Natural killer cell (primary cell): ENCODE measurements around the gene NRF1. TPM values are rescaled to one million over a fixed set of nuclear protein-coding genes. Genes with fewer than 3 reads are reported as not detected.
"Not testable (repeated sequence)": the region's sequence is repeated elsewhere in the genome, so short reads cannot be mapped to it uniquely, and the experiment has no call there.

ENCODE experiments used
- ATAC-seq, 3 donors: fragments of 150-1000 bp in 2 of 3; fragments of 200-7000 bp in 1 of 3; cut with Tn5 transposase; 1 replicate in 1 of 3; 2 replicates in 2 of 3; pipeline ENCODE4 v1.10.0; 2021; ENCODE audit warnings: mild to moderate bottlenecking in 2 of 3, moderate library complexity in 2 of 3
- DNase-seq, 2 donors: peaks; one replicate each; pipeline versions ENCODE4 v3.0.0 to v3.0.0-alpha.2; 2013 to 2021; ENCODE audit warnings: mixed read lengths in 1 of 2
- H3K27ac ChIP-seq: one replicate; pipeline ENCODE4 v1.5.1; 2013; ENCODE audit warnings: mild to moderate bottlenecking, low read length
- H3K27me3 ChIP-seq: one replicate; pipeline ENCODE4 v1.6.1; 2013; ENCODE audit warnings: low read length; ENCODE audit not compliant: control insufficient read depth, insufficient read depth
- H3K36me3 ChIP-seq: one replicate; pipeline ENCODE4 v1.6.1; 2013; ENCODE audit warnings: low read length; ENCODE audit not compliant: control insufficient read depth, insufficient read depth
- H3K4me1 ChIP-seq: one replicate; pipeline ENCODE4 v1.6.1; 2013; ENCODE audit warnings: low read length; ENCODE audit not compliant: control insufficient read depth, insufficient read depth
- H3K4me3 ChIP-seq: one replicate; pipeline ENCODE4 v1.5.1; 2013; ENCODE audit warnings: low read length
- H3K9me3 ChIP-seq: one replicate; pipeline ENCODE4 v1.6.1; 2013; ENCODE audit warnings: low read length; ENCODE audit not compliant: control insufficient read depth, insufficient read depth
- H3K27ac Mint-ChIP-seq, 2 donors: one replicate each; pipeline ENCODE4 v1.8.0; 2022; ENCODE audit warnings: mild to moderate bottlenecking in 2 of 2, mixed read lengths in 2 of 2, moderate library complexity in 1 of 2
- H3K27me3 Mint-ChIP-seq, 2 donors: one replicate each; pipeline ENCODE4 v1.8.0; 2022; ENCODE audit warnings: low read depth in 2 of 2, mixed read lengths in 2 of 2
- H3K36me3 Mint-ChIP-seq: one replicate; pipeline ENCODE4 v1.8.0; 2022; ENCODE audit warnings: mixed read lengths
- H3K4me1 Mint-ChIP-seq, 2 donors: one replicate each; pipeline ENCODE4 v1.8.0; 2022; ENCODE audit warnings: mixed read lengths in 2 of 2
- H3K4me3 Mint-ChIP-seq: one replicate; pipeline ENCODE4 v1.8.0; 2022; ENCODE audit warnings: mild to moderate bottlenecking, moderate library complexity, mixed read lengths
- H3K9me3 Mint-ChIP-seq, 2 donors: one replicate each; pipeline ENCODE4 v1.8.0; 2022; ENCODE audit warnings: mixed read lengths in 2 of 2
- WGBS: methylation state at CpG from one replicate; pipeline ENCODE4 v1.1.7; 2013; ENCODE audit warnings: missing lambda C conversion rate; ENCODE audit not compliant: insufficient coverage; 5-methylcytosine and 5-hydroxymethylcytosine counted together
- intact Hi-C: fragments of 100-400 bp; cut with micrococcal nuclease; formaldehyde crosslinking; loops from one replicate; pipeline ENCODE4 v1.14.2; 2022
- total RNA-seq, 4 donors: library from RNA; stranded (reverse); fragments of 120-200 nt in 1 of 4; gene quantifications; one replicate each; pipeline versions ENCODE4 v1.2.3 to v1.2.4, GENCODE V29; 2013 to 2022
- TF ChIP-seq, protein P1 (sequence below): fragments of 200-600 bp; IDR thresholded peaks from one replicate; pipeline ENCODE4 v1.8.0; 2022; ENCODE audit warnings: antibody characterized with exemption

NRF1 gene
- total RNA-seq, 3 donors from 2014 or later (not counting 1 experiment from before 2014, with no cell fraction given): 39.8 to 43.5 (median 40.1) TPM

DNA sequence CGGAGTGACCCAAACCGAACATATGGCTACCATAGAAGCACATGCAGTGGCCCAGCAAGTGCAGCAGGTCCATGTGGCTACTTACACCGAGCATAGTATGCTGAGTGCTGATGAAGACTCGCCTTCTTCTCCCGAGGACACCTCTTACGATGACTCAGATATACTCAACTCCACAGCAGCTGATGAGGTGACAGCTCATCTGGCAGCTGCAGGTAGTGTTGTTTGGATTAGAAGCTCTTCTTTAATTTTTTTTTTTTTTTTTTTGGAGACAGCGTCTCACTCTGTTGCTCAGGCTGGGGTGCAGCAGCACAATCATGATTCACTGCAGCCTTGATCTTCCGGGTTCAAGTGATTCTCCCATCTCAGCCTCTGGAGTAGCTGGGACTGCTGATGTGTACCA is 45.8 kb downstream of the NRF1 start:
- no peak overlapping the region for H3K4me3 ChIP-seq
- Mint-ChIP-seq H3K36me3 (peaks cover 32% of the 10 kb centered on the region), H3K27me3 (no peaks in the 10 kb centered on the region), H3K4me1 (peaks cover 23 to 28% of the 10 kb centered on the region in 2 donors), H3K9me3 (peaks cover 3 to 4% of the 10 kb centered on the region in 2 donors), H3K27ac (no peak overlapping the region), H3K4me3 (no peak overlapping the region)
- 98% methylated on average over 6 of the region's 8 CpGs for whole genome bisulfite sequencing
- DNase-seq: no peak
- ATAC-seq: no peak
- H3K27me3 ChIP-seq: no peaks in the 10 kb centered on the region
- no peaks in the 10 kb centered on the region for H3K4me1 ChIP-seq
- H3K36me3 ChIP-seq: peaks cover 36% of the 10 kb centered on the region
- H3K9me3 ChIP-seq: peaks cover 14% of the 10 kb centered on the region
- no peak overlapping the region for H3K27ac ChIP-seq
- TF ChIP-seq, protein P1, sequence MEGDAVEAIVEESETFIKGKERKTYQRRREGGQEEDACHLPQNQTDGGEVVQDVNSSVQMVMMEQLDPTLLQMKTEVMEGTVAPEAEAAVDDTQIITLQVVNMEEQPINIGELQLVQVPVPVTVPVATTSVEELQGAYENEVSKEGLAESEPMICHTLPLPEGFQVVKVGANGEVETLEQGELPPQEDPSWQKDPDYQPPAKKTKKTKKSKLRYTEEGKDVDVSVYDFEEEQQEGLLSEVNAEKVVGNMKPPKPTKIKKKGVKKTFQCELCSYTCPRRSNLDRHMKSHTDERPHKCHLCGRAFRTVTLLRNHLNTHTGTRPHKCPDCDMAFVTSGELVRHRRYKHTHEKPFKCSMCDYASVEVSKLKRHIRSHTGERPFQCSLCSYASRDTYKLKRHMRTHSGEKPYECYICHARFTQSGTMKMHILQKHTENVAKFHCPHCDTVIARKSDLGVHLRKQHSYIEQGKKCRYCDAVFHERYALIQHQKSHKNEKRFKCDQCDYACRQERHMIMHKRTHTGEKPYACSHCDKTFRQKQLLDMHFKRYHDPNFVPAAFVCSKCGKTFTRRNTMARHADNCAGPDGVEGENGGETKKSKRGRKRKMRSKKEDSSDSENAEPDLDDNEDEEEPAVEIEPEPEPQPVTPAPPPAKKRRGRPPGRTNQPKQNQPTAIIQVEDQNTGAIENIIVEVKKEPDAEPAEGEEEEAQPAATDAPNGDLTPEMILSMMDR: no peak
- intact Hi-C loops: no loop called here

DNA sequence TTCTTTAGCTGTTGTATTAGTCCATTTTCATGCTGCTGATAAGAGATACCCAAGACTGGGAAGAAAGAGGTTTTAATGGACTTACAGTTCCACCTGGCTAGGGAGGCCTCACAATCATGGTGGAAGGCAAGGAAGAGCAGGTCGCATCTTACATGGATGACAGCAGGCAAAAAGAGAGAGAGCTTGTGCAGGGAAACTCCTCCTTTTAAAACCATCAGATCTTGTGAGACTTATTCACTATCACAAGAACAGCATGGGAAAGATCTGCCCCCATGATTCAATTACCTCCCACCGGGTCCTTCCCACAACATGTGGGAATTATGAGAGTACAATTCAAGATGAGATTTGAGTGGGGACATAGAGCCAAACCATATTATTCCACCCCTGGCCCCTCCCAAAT is 48.4 kb downstream of the NRF1 start:
- peaks cover 36% of the 10 kb centered on the region for H3K36me3 ChIP-seq
- H3K9me3 ChIP-seq: peaks cover 14% of the 10 kb centered on the region
- peaks cover 18 to 23% of the 10 kb centered on the region in 2 donors for H3K4me1 Mint-ChIP-seq
- H3K27ac ChIP-seq, H3K4me1 ChIP-seq, H3K4me3 Mint-ChIP-seq, ATAC-seq, H3K27ac Mint-ChIP-seq, H3K27me3 ChIP-seq, H3K27me3 Mint-ChIP-seq, H3K9me3 Mint-ChIP-seq, H3K4me3 ChIP-seq, DNase-seq: not testable (repeated sequence)
- H3K36me3 Mint-ChIP-seq: peaks cover 34% of the 10 kb centered on the region
- WGBS: 0% methylated on average over 1 of the region's 2 CpGs
- intact Hi-C loops: loop anchor here (10.0 kb wide), 2 partner anchors 165 to 355 kb away; no protein-coding TSS in a partner anchor

DNA sequence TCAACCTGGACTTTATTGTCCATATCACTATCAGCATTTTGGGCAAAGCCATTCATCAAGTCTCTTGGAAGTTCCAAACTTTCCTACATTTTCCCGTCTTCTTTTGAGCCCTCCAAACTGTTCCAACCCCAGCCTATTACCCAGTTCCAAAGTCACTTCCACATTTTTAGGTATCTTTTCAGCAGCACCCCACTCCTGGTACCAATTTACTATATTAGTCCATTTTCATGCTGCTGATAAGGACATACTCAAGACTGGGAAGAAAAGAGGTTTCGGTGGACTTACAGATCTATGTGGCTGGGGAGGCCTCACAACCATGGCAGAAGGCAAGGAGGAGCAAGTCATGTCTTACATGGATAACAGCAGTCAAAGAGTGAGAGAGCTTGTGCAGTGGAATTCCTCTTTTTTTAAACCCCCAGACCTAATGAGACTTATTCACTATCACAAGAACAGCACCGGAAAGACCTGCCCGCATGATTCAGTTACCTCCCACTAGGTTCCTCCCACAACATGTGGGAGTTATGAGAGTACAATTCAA is 50.2 kb downstream of the NRF1 start:
- H3K4me1 Mint-ChIP-seq: peaks cover 13 to 21% of the 10 kb centered on the region in 2 donors
- WGBS: 98% methylated on average over 2 of the region's 4 CpGs

DNA sequence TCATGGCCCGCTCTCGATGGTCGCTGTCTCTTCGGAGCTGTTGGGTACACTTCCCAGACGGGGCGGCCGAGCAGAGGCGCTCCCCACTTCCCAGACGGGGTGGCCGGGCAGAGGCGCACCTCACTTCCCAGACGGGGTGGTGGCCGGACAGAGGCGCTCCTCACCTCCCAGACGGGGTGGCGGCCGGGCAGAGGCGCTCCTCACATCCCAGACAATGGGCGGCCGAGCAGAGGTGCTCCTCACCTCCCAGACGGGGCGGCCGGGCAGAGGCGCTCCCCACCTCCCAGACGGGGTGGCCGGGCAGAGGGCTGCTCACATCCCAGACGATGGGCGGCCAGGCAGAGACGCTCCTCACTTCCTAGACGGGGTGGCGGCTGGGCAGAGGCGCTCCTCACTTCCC is 51.7 kb downstream of the NRF1 start:
- Mint-ChIP-seq H3K4me1 (peaks cover 13 to 21% of the 10 kb centered on the region in 2 donors), H3K36me3 (peaks cover 24% of the 10 kb centered on the region)
- intact Hi-C loops: loop anchor here (10.0 kb wide), 2 partner anchors 162 to 352 kb away; no protein-coding TSS in a partner anchor
- H3K27ac ChIP-seq, H3K4me1 ChIP-seq, H3K9me3 Mint-ChIP-seq, H3K27me3 ChIP-seq, DNase-seq, H3K27me3 Mint-ChIP-seq, H3K27ac Mint-ChIP-seq, H3K4me3 Mint-ChIP-seq, ATAC-seq, H3K4me3 ChIP-seq: not testable (repeated sequence)
- H3K36me3 ChIP-seq: peaks cover 26% of the 10 kb centered on the region
- 96% methylated on average over 32 of the region's 32 CpGs for WGBS
- H3K9me3 ChIP-seq: peaks cover 14% of the 10 kb centered on the region

More for the DNA sequence above, 50.2 kb downstream of the NRF1 start:
- H3K27me3 ChIP-seq: no peaks in the 10 kb centered on the region
- H3K27me3 Mint-ChIP-seq: no peaks in the 10 kb centered on the region
- H3K4me3 Mint-ChIP-seq: no peak overlapping the region
- H3K4me3 ChIP-seq: no peak overlapping the region
- TF ChIP-seq, protein P1: no peak
- H3K36me3 ChIP-seq: peaks cover 36% of the 10 kb centered on the region
- intact Hi-C loops: loop anchor here (10.0 kb wide), 2 partner anchors 163 to 353 kb away; no protein-coding TSS in a partner anchor
- H3K27ac Mint-ChIP-seq: no peak overlapping the region
- H3K4me1 ChIP-seq: no peaks in the 10 kb centered on the region
- peaks cover 14% of the 10 kb centered on the region for H3K9me3 ChIP-seq
- peaks cover 34% of the 10 kb centered on the region for H3K36me3 Mint-ChIP-seq
- ATAC-seq (no peak), DNase-seq (no peak)
- no peak overlapping the region for H3K27ac ChIP-seq
- peaks cover 3 to 4% of the 10 kb centered on the region in 2 donors for H3K9me3 Mint-ChIP-seq
